H1 (cell line): Measurements from ENCODE around the gene NMUR1. TPM values are rescaled to one million over a fixed set of nuclear protein-coding genes. Genes with fewer than 3 reads are reported as not detected.

Experiments
- CTCF ChIA-PET: fragments of 300-600 bp; sonication (Branson Sonifier 250); formaldehyde crosslinking; loops from one replicate; lab custom pipeline; 2021; ENCODE audit not compliant: partially characterized antibody; lab: Charles Lee
- POLR2A ChIA-PET: fragments of 300-600 bp; sonication (Branson Sonifier 250); formaldehyde crosslinking; loops from one replicate; lab custom pipeline; 2021; ENCODE audit warnings: inconsistent platforms; ENCODE audit not compliant: partially characterized antibody; lab: Charles Lee
- DNase-seq, 2 experiments: peaks; one replicate each; pipeline versions ENCODE4 v3.0.0 to v3.0.0-alpha.2; 2010 to 2022; ENCODE audit warnings: low spot score in 2 of 2, low read depth in 1 of 2, mixed read lengths in 1 of 2
- FAIRE-seq: peaks from 2 replicates; lab custom pipeline; 2011; peaks lifted over from hg19 to GRCh38; lab: Jason Lieb, UNC
- H2AFZ ChIP-seq: 2 replicates; pipeline ENCODE4 v1.8.1; 2012; ENCODE audit warnings: low read length, inconsistent platforms
- H2AK5ac ChIP-seq: 2 replicates; pipeline ENCODE4 v1.6.1; 2013; ENCODE audit warnings: low read depth, low read length
- H2BK120ac ChIP-seq: replicated peaks from 2 replicates; pipeline ENCODE3; 2013; ENCODE audit warnings: low read depth, low read length, inconsistent platforms
- H2BK12ac ChIP-seq: 2 replicates; pipeline ENCODE4 v1.6.1; 2013; ENCODE audit warnings: low read depth, low read length
- H2BK15ac ChIP-seq: 2 replicates; pipeline ENCODE4 v1.6.1; 2013; ENCODE audit warnings: low read length
- H2BK20ac ChIP-seq: 2 replicates; pipeline ENCODE4 v1.6.1; 2013; ENCODE audit warnings: low read length
- H2BK5ac ChIP-seq: 2 replicates; pipeline ENCODE4 v1.6.1; 2013; ENCODE audit warnings: low read depth, low read length
- H3K14ac ChIP-seq: 2 replicates; pipeline ENCODE4 v1.6.1; 2013; ENCODE audit warnings: inconsistent platforms; ENCODE audit not compliant: insufficient read length
- H3K18ac ChIP-seq: 2 replicates; pipeline ENCODE4 v1.6.1; 2013; ENCODE audit warnings: low read length; ENCODE audit errors: extremely low read depth
- H3K23ac ChIP-seq: 2 replicates; pipeline ENCODE4 v1.6.1; 2013; ENCODE audit warnings: inconsistent platforms; ENCODE audit not compliant: insufficient read length
- H3K23me2 ChIP-seq: 2 replicates; pipeline ENCODE4 v1.6.1; 2013; ENCODE audit warnings: low read depth, low read length
- H3K27ac ChIP-seq: 2 replicates; pipeline ENCODE4 v1.6.1; 2011; ENCODE audit warnings: low read depth, low read length, inconsistent platforms
- H3K27me3 ChIP-seq, 4 experiments: replicated peaks in 1 of 4; 1 replicate in 1 of 4; 2 replicates in 3 of 4; pipeline versions ENCODE4 v1.6.1 to v1.8.1; 2011 to 2013; ENCODE audit warnings: low read length in 3 of 4, mild to moderate bottlenecking in 3 of 4, inconsistent platforms in 2 of 4, mixed read lengths in 2 of 4, moderate library complexity in 1 of 4; ENCODE audit not compliant: control insufficient read depth in 3 of 4, insufficient read depth in 3 of 4; ENCODE audit errors: extremely low read depth in 1 of 4
- H3K36me3 ChIP-seq, 4 experiments: 2 replicates each; pipeline versions ENCODE4 v1.6.1 to v1.8.1; 2011 to 2013; ENCODE audit warnings: mild to moderate bottlenecking in 4 of 4, low read length in 3 of 4, moderate library complexity in 2 of 4, control low read depth in 1 of 4, inconsistent platforms in 1 of 4; ENCODE audit not compliant: insufficient read depth in 4 of 4, control insufficient read depth in 2 of 4
- H3K4ac ChIP-seq: replicated peaks from 2 replicates; pipeline ENCODE3; 2013; ENCODE audit warnings: low read length, low read depth, mixed read lengths, inconsistent platforms; ENCODE audit not compliant: insufficient read length
- H3K4me1 ChIP-seq, 4 experiments: replicated peaks in 1 of 4; 1 replicate in 1 of 4; 2 replicates in 3 of 4; pipeline versions ENCODE4 v1.6.1 to v1.8.1; 2011 to 2013; ENCODE audit warnings: low read length in 3 of 4, inconsistent platforms in 2 of 4, mixed read lengths in 1 of 4; ENCODE audit not compliant: insufficient read depth in 4 of 4, control insufficient read depth in 3 of 4
- H3K4me2 ChIP-seq, 2 experiments: 2 replicates each; pipeline versions ENCODE4 v1.6.1 to v1.8.1; 2011 to 2013; ENCODE audit warnings: low read depth in 2 of 2, low read length in 2 of 2, control low read depth in 1 of 2, inconsistent platforms in 1 of 2, mild to moderate bottlenecking in 1 of 2; ENCODE audit not compliant: insufficient read depth in 1 of 2
- H3K4me3 ChIP-seq, 4 experiments: fragments of 200-600, 300-600 bp in 1 of 4; sonication (generic), shearing (Covaris generic), sonication (Bioruptor Twin) in 1 of 4; 2 replicates each; pipeline versions ENCODE4 v1.5.1 to v1.8.1; 2011 to 2016; ENCODE audit warnings: low read length in 4 of 4, low read depth in 3 of 4, control low read depth in 2 of 4, inconsistent platforms in 2 of 4, mild to moderate bottlenecking in 2 of 4, mixed read lengths in 1 of 4, moderate library complexity in 1 of 4; ENCODE audit not compliant: insufficient read depth in 2 of 4; ENCODE audit errors: extremely low read depth in 1 of 4
- H3K56ac ChIP-seq: replicated peaks from 2 replicates; pipeline ENCODE3; 2013; ENCODE audit warnings: low read depth, mild to moderate bottlenecking, mixed read lengths, low read length, inconsistent platforms; ENCODE audit not compliant: insufficient read length
- H3K79me1 ChIP-seq: 2 replicates; pipeline ENCODE4 v1.6.1; 2013; ENCODE audit warnings: low read depth, low read length, control low read depth
- H3K79me2 ChIP-seq, 2 experiments: 2 replicates each; pipeline versions ENCODE4 v1.6.1 to v1.8.1; 2012 to 2013; ENCODE audit warnings: low read length in 2 of 2, mild to moderate bottlenecking in 2 of 2, inconsistent platforms in 1 of 2; ENCODE audit not compliant: insufficient read depth in 2 of 2, control insufficient read depth in 1 of 2
- H3K9ac ChIP-seq, 4 experiments: replicated peaks in 1 of 4; 1 replicate in 1 of 4; 2 replicates in 3 of 4; pipeline versions ENCODE4 v1.6.1 to v1.8.1; 2011 to 2013; ENCODE audit warnings: low read depth in 3 of 4, low read length in 3 of 4, control low read depth in 2 of 4, mild to moderate bottlenecking in 2 of 4, moderate library complexity in 2 of 4, inconsistent platforms in 1 of 4; ENCODE audit errors: extremely low read depth in 1 of 4
- H3K9me3 ChIP-seq, 2 experiments: 2 replicates each; pipeline versions ENCODE4 v1.6.1 to v1.8.1; 2012 to 2013; ENCODE audit warnings: mild to moderate bottlenecking in 2 of 2, moderate library complexity in 2 of 2, control low read depth in 1 of 2, inconsistent platforms in 1 of 2, low read depth in 1 of 2, low read length in 1 of 2, mixed read lengths in 1 of 2; ENCODE audit not compliant: insufficient read depth in 2 of 2
- H4K20me1 ChIP-seq, 2 experiments: replicated peaks in 1 of 2; 2 replicates each; pipeline versions ENCODE3 to v1.8.1; 2011 to 2013; ENCODE audit warnings: inconsistent platforms in 2 of 2, low read length in 2 of 2, mild to moderate bottlenecking in 1 of 2; ENCODE audit not compliant: insufficient read depth in 2 of 2, control insufficient read depth in 1 of 2
- H4K5ac ChIP-seq: 2 replicates; pipeline ENCODE4 v1.6.1; 2013; ENCODE audit warnings: low read length, low read depth, mixed read lengths, inconsistent platforms; ENCODE audit not compliant: insufficient read length
- H4K8ac ChIP-seq: 2 replicates; pipeline ENCODE4 v1.8.0; 2013; ENCODE audit warnings: mild to moderate bottlenecking, moderate library complexity, low read length, inconsistent platforms; ENCODE audit not compliant: insufficient read depth; ENCODE audit errors: extremely low read depth
- H4K91ac ChIP-seq: replicated peaks from 2 replicates; pipeline ENCODE3; 2013; ENCODE audit warnings: low read length, mixed read lengths, inconsistent platforms; ENCODE audit not compliant: insufficient read length
- GTF2F1 ChIP-seq: IDR thresholded peaks from 2 replicates; pipeline ENCODE4 v1.6.1; 2012; ENCODE audit warnings: low read depth, low read length, improper control_type of control experiment, borderline replicate concordance
- JUND ChIP-seq: IDR thresholded peaks from 2 replicates; pipeline ENCODE4 v1.6.1; 2011; ENCODE audit warnings: mild to moderate bottlenecking, improper control_type of control experiment, low read length
- SUZ12 ChIP-seq: fragments of 200-600 bp; sonication (generic); IDR thresholded peaks from 2 replicates; pipeline ENCODE4 v1.6.1; 2012; ENCODE audit warnings: mild to moderate bottlenecking, inconsistent platforms, low read length, moderate library complexity, mixed read lengths
- WGBS, 2 experiments: shearing (Covaris generic) in 1 of 2; methylation state at CpG; one replicate each; pipeline versions ENCODE4 v1.1.6 to v1.1.7; 2013 to 2015; ENCODE audit warnings: low lambda C conversion rate in 2 of 2, mixed read lengths in 2 of 2, inconsistent platforms in 1 of 2, low coverage in 1 of 2, missing lambda C conversion rate in 1 of 2; ENCODE audit not compliant: insufficient replicate concordance in 2 of 2, insufficient coverage in 1 of 2, insufficient read length in 1 of 2; ENCODE audit errors: extremely low coverage in 1 of 2, missing lambda C conversion rate in 1 of 2; 5-methylcytosine and 5-hydroxymethylcytosine counted together
- polyA plus RNA-seq, 7 experiments: library from polyadenylated mRNA; depleted of rRNA in 3 of 7; stranded (reverse) in 5 of 7; unstranded in 2 of 7; fragments of >200 nt in 5 of 7; fragments of 200-250 nt in 2 of 7; gene quantifications; 1 replicate in 5 of 7; 2 replicates in 1 of 7; 4 replicates in 1 of 7; pipeline versions ENCODE4 v1.2.1 to v1.2.3, GENCODE V29; 2011 to 2013; ENCODE audit warnings: missing spikeins in 2 of 7, mixed read lengths in 2 of 7
- total RNA-seq: library from RNA; stranded (reverse); fragmentation: NEBNext Ultra II Directional; extraction: Animal tissue kit (Norgen Biotek cat#: 25700); gene quantifications from 2 replicates; pipeline ENCODE4 v1.2.1, GENCODE V29; 2021

NMUR1 gene
- total and polyA plus RNA-seq, 2 of the 8 experiments (the other 6 are each of a cell fraction or from before 2014, with no cell fraction given) = 0.56 to 1.5 TPM

- CTCF ChIA-PET = interaction anchor here (1.2 to 2.4 kb wide), 4 partner anchors 9 to 77 kb away, joined by 4 to 11 read pairs (median 8); partner anchors contain the start of gene NMUR1
- Histone ChIP-seq H3K9me3 (no peaks in the 10 kb centered on the region), H2BK12ac (no peak overlapping the region), H3K14ac (no peak overlapping the region), H2BK5ac (no peak overlapping the region), H4K8ac (no peak overlapping the region), H2BK120ac (no peak overlapping the region), H4K91ac (no peak overlapping the region), H3K36me3 (no peaks in the 10 kb centered on the region), H3K56ac (no peak overlapping the region), H2AK5ac (no peak overlapping the region), H2BK15ac (no peak overlapping the region), H2AFZ (no peak overlapping the region), H3K79me1 (no peaks in the 10 kb centered on the region), H3K23me2 (no peaks in the 10 kb centered on the region; the same call in 1 of the 2 replicates), H2BK20ac (0 out of 2 replicates have a peak overlapping the region, but pooled peaks have one; percentile 15), H3K79me2 (no peaks in the 10 kb centered on the region), H3K4ac (no peak overlapping the region), H3K4me1 (peaks cover 0 to 4% (median 2%) of the 10 kb centered on the region in 4 experiments; a peak in 1 of 7 replicates), H4K5ac (no peak overlapping the region), H3K4me3 (no peak overlapping the region), H4K20me1 (no peaks in the 10 kb centered on the region), H3K27me3 (no peaks in the 10 kb centered on the region), H3K23ac (no peak overlapping the region), H3K18ac (no peak overlapping the region), H3K27ac (no peak overlapping the region), H3K4me2 (no peak overlapping the region), H3K9ac (no peak overlapping the region)
- WGBS, 2 experiments = 85% methylated on average over 6 of the region's 8 CpGs; no CpG with 5 or more reads in 1 of the 2 experiments
- no peak for DNase-seq
- FAIRE-seq = no peak
- POLR2A ChIA-PET = interaction anchor here (1.4 to 2.8 kb wide), 2 partner anchors 8 to 58 kb away, joined by 6 to 17 read pairs; partner anchors contain the start of genes NCL and NMUR1
- TF ChIP-seq JUND = no peak
- TF ChIP-seq GTF2F1 = no peak
- no peak for TF ChIP-seq SUZ12
Measured at GRCh38 chr2:231522418-231523180, 7.6 kb downstream of the NMUR1 start.
